WTC11 (cell line): Measurements from ENCODE around the gene FGFBP2. TPM values are rescaled to one million over a fixed set of nuclear protein-coding genes. Genes with fewer than 3 reads are reported as not detected.

Source experiments
- ATAC-seq: fragments of 200-7000 bp; cut with Tn5 transposase; 2 replicates; pipeline ENCODE4 v1.10.0; 2021; ENCODE audit warnings: mild to moderate bottlenecking, moderate library complexity
- CTCF ChIA-PET: fragments of 300-600 bp; sonication (Branson Sonifier 250); formaldehyde crosslinking; loops from one replicate; lab custom pipeline; 2021; ENCODE audit warnings: antibody characterized with exemption; lab: Charles Lee
- POLR2A ChIA-PET: fragments of 350-600 bp; sonication (Branson Sonifier 250); formaldehyde crosslinking; loops from one replicate; lab custom pipeline; 2021; ENCODE audit warnings: antibody characterized with exemption; lab: Charles Lee
- DNase-seq: peaks from one replicate; pipeline ENCODE4 v3.0.0; 2021; ENCODE audit warnings: low spot score
- H3K27ac Mint-ChIP-seq: 2 replicates; pipeline ENCODE4 v1.8.0; 2021; ENCODE audit warnings: mixed read lengths
- H3K27me3 Mint-ChIP-seq: 2 replicates; pipeline ENCODE4 v1.8.0; 2021; ENCODE audit warnings: low read depth, mild to moderate bottlenecking, moderate library complexity, mixed read lengths
- H3K36me3 Mint-ChIP-seq: 2 replicates; pipeline ENCODE4 v1.8.0; 2021; ENCODE audit warnings: mixed read lengths
- H3K4me1 Mint-ChIP-seq: 2 replicates; pipeline ENCODE4 v1.8.0; 2022; ENCODE audit warnings: mixed read lengths
- H3K4me3 Mint-ChIP-seq: 2 replicates; pipeline ENCODE4 v1.8.0; 2021; ENCODE audit warnings: mild to moderate bottlenecking, moderate library complexity, mixed read lengths
- H3K9me3 Mint-ChIP-seq: 2 replicates; pipeline ENCODE4 v1.8.0; 2021; ENCODE audit warnings: mixed read lengths
- CTCF ChIP-seq: fragments of 200-600 bp; IDR thresholded peaks from 2 replicates; pipeline ENCODE4 v1.8.0; 2022; ENCODE audit warnings: antibody characterized with exemption
- E2F4 ChIP-seq: sonication (generic); formaldehyde crosslinking; IDR thresholded peaks from 2 replicates; pipeline ENCODE4 v1.8.1; 2022; ENCODE audit warnings: low read depth, mild to moderate bottlenecking, moderate library complexity, missing genetic modification reagents, borderline replicate concordance
- E2F5 ChIP-seq: sonication (generic); formaldehyde crosslinking; IDR thresholded peaks from 2 replicates; pipeline ENCODE4 v1.8.1; 2022; ENCODE audit warnings: mild to moderate bottlenecking, moderate library complexity, missing genetic modification reagents
- ESRRA ChIP-seq: sonication (generic); formaldehyde crosslinking; IDR thresholded peaks from 2 replicates; pipeline ENCODE4 v1.8.1; 2022; ENCODE audit warnings: mild to moderate bottlenecking, missing genetic modification reagents, borderline replicate concordance
- ETV6 ChIP-seq: sonication (generic); formaldehyde crosslinking; IDR thresholded peaks from 2 replicates; pipeline ENCODE4 v1.8.1; 2022; ENCODE audit warnings: mild to moderate bottlenecking, missing genetic modification reagents
- GRHL2 ChIP-seq: fragments of 250-450 bp; sonication (Bioruptor Pico); IDR thresholded peaks from 2 replicates; pipeline ENCODE4 v1.8.0; 2022; ENCODE audit warnings: mild to moderate bottlenecking, moderate library complexity; ENCODE audit not compliant: insufficient replicate concordance, severe bottlenecking
- IRF2 ChIP-seq: sonication (generic); formaldehyde crosslinking; IDR thresholded peaks from 2 replicates; pipeline ENCODE4 v1.8.0; 2022; ENCODE audit warnings: low read depth, missing genetic modification reagents, borderline replicate concordance
- JUN ChIP-seq: sonication (generic); formaldehyde crosslinking; IDR thresholded peaks from 2 replicates; pipeline ENCODE4 v1.8.0; 2023; ENCODE audit warnings: mild to moderate bottlenecking, missing genetic modification reagents
- MAX ChIP-seq: sonication (generic); formaldehyde crosslinking; IDR thresholded peaks from 2 replicates; pipeline ENCODE4 v1.8.0; 2022; ENCODE audit warnings: mild to moderate bottlenecking, missing genetic modification reagents
- MXD4 ChIP-seq: fragments of 250-450 bp; sonication (Bioruptor Pico); IDR thresholded peaks from 2 replicates; pipeline ENCODE4 v1.8.0; 2021; ENCODE audit warnings: mild to moderate bottlenecking, moderate library complexity, borderline replicate concordance
- MYBL2 ChIP-seq: sonication (generic); formaldehyde crosslinking; IDR thresholded peaks from 2 replicates; pipeline ENCODE4 v1.8.1; 2023; ENCODE audit warnings: mild to moderate bottlenecking, moderate library complexity, missing genetic modification reagents
- NR1H2 ChIP-seq: sonication (generic); formaldehyde crosslinking; IDR thresholded peaks from 2 replicates; pipeline ENCODE4 v1.9.0; 2021; ENCODE audit warnings: mild to moderate bottlenecking, moderate library complexity, missing genetic modification reagents
- NR2C2 ChIP-seq: sonication (generic); formaldehyde crosslinking; IDR thresholded peaks from 2 replicates; pipeline ENCODE4 v1.8.0; 2022; ENCODE audit warnings: mild to moderate bottlenecking, missing genetic modification reagents
- PREB ChIP-seq: sonication (generic); formaldehyde crosslinking; IDR thresholded peaks from 2 replicates; pipeline ENCODE4 v1.8.1; 2022; ENCODE audit warnings: mild to moderate bottlenecking, missing genetic modification reagents, moderate library complexity, borderline replicate concordance
- PRRX2 ChIP-seq: fragments of 250-450 bp; sonication (Bioruptor Pico); IDR thresholded peaks from 2 replicates; pipeline ENCODE4 v1.8.0; 2021; ENCODE audit warnings: mild to moderate bottlenecking
- RORB ChIP-seq: fragments of 250-450 bp; sonication (Bioruptor Pico); IDR thresholded peaks from 2 replicates; pipeline ENCODE4 v1.9.0; 2021; ENCODE audit warnings: mild to moderate bottlenecking
- SMAD3 ChIP-seq: sonication (generic); formaldehyde crosslinking; IDR thresholded peaks from 2 replicates; pipeline ENCODE4 v1.8.0; 2022; ENCODE audit warnings: missing genetic modification reagents, mild to moderate bottlenecking, borderline replicate concordance
- TCF7 ChIP-seq: sonication (generic); formaldehyde crosslinking; IDR thresholded peaks from 2 replicates; pipeline ENCODE4 v1.8.0; 2022; ENCODE audit warnings: mild to moderate bottlenecking, low read depth, missing genetic modification reagents, moderate library complexity
- ZBTB43 ChIP-seq: sonication (generic); formaldehyde crosslinking; IDR thresholded peaks from 2 replicates; pipeline ENCODE4 v1.8.1; 2023; ENCODE audit warnings: mild to moderate bottlenecking, missing genetic modification reagents
- ZNF263 ChIP-seq: sonication (generic); formaldehyde crosslinking; IDR thresholded peaks from 2 replicates; pipeline ENCODE4 v1.8.1; 2022; ENCODE audit warnings: low read depth, mild to moderate bottlenecking, moderate library complexity, missing genetic modification reagents
- ZNF281 ChIP-seq: sonication (generic); formaldehyde crosslinking; IDR thresholded peaks from 2 replicates; pipeline ENCODE4 v1.8.0; 2023; ENCODE audit warnings: mild to moderate bottlenecking, missing genetic modification reagents
- ZNF317 ChIP-seq: sonication (generic); formaldehyde crosslinking; IDR thresholded peaks from 2 replicates; pipeline ENCODE4 v1.8.1; 2023; ENCODE audit warnings: low read depth, mild to moderate bottlenecking, moderate library complexity, missing genetic modification reagents, borderline replicate concordance
- ZNF512 ChIP-seq: sonication (generic); formaldehyde crosslinking; IDR thresholded peaks from 2 replicates; pipeline ENCODE4 v1.8.1; 2022; ENCODE audit warnings: missing genetic modification reagents, borderline replicate concordance
- ZNF671 ChIP-seq: fragments of 250-450 bp; sonication (Bioruptor Pico); IDR thresholded peaks from 2 replicates; pipeline ENCODE4 v1.8.0; 2021; ENCODE audit warnings: mild to moderate bottlenecking
- total RNA-seq: library from RNA; stranded (reverse); gene quantifications from 3 replicates; pipeline ENCODE4 v1.2.3, GENCODE V29; 2021

FGFBP2 gene
- total RNA-seq, 1 experiment from 2014 or later, result 0.24 TPM

GRCh38 chr4:15968551-15969300 lies 5.8 kb upstream of the FGFBP2 start:
- ATAC-seq (no peak), DNase-seq (no peak)
- Mint-ChIP-seq H3K27ac (no peak overlapping the region), H3K4me3 (no peak overlapping the region), H3K36me3 (peaks cover 33% of the 10 kb centered on the region), H3K4me1 (peaks cover 8% of the 10 kb centered on the region), H3K27me3 (no peaks in the 10 kb centered on the region; the same call in 1 of the 2 replicates), H3K9me3 (peaks cover 17% of the 10 kb centered on the region)
- ChIA-PET POLR2A (no interaction called here), CTCF (no interaction called here)
- no peak for TF ChIP-seq IRF2 (CRISPR knock-in tag)
- no peak for TF ChIP-seq NR2C2
- TF ChIP-seq E2F4 (CRISPR knock-in tag), result no peak
- no peak for TF ChIP-seq ZNF263 (CRISPR knock-in tag)
- no peak for TF ChIP-seq NR1H2 (CRISPR knock-in tag)
- no peak for TF ChIP-seq ZBTB43 (CRISPR knock-in tag)
- no peak for TF ChIP-seq JUN (CRISPR knock-in tag)
- no peak for TF ChIP-seq ESRRA (CRISPR knock-in tag)
- TF ChIP-seq MXD4 (CRISPR knock-in tag), result no peak
- no peak for TF ChIP-seq ETV6
- TF ChIP-seq GRHL2 (CRISPR knock-in tag), result no peak
- no peak for TF ChIP-seq CTCF
- no peak for TF ChIP-seq ZNF671 (CRISPR knock-in tag)
- TF ChIP-seq ZNF281 (CRISPR knock-in tag), result no peak
- no peak for TF ChIP-seq ZNF317 (CRISPR knock-in tag)
- TF ChIP-seq SMAD3 (CRISPR knock-in tag), result no peak
- TF ChIP-seq E2F5 (CRISPR knock-in tag), result no peak

- DNase-seq (no peak), ATAC-seq (no peak)
- peaks cover 17% of the 10 kb centered on the region for H3K9me3 Mint-ChIP-seq
- peaks cover 15% of the 10 kb centered on the region for H3K4me1 Mint-ChIP-seq
- H3K27me3 Mint-ChIP-seq, result no peaks in the 10 kb centered on the region; the same call in 1 of the 2 replicates
- ChIA-PET POLR2A (no interaction called here), CTCF (interaction anchor here (1.7 to 4.5 kb wide), 5 partner anchors 9 to 300 kb away, joined by 10 to 63 read pairs (median 32); no protein-coding TSS in a partner anchor)
- H3K36me3 Mint-ChIP-seq, result peaks cover 30% of the 10 kb centered on the region
- no peak overlapping the region for H3K4me3 Mint-ChIP-seq
- no peak overlapping the region for H3K27ac Mint-ChIP-seq
- TF ChIP-seq ZNF512, result no peak
- TF ChIP-seq RORB (CRISPR knock-in tag), result no peak
- TF ChIP-seq ZNF263 (CRISPR knock-in tag), result no peak
- TF ChIP-seq MAX (CRISPR knock-in tag), result no peak
- TF ChIP-seq PRRX2 (CRISPR knock-in tag), result no peak
- no peak for TF ChIP-seq PREB (CRISPR knock-in tag)
- no peak for TF ChIP-seq TCF7 (CRISPR knock-in tag)
- TF ChIP-seq MYBL2, result no peak
Observed at GRCh38 chr4:15965325-15965724, 2.4 kb upstream of the FGFBP2 start.
